ENCODE results near the gene PPTC7. TPM values are rescaled to one million over a fixed set of nuclear protein-coding genes. Genes with fewer than 3 reads are reported as not detected.

The PPTC7 gene
- total RNA-seq, 1 experiment from 2014 or later = 27.8 TPM

DNA sequence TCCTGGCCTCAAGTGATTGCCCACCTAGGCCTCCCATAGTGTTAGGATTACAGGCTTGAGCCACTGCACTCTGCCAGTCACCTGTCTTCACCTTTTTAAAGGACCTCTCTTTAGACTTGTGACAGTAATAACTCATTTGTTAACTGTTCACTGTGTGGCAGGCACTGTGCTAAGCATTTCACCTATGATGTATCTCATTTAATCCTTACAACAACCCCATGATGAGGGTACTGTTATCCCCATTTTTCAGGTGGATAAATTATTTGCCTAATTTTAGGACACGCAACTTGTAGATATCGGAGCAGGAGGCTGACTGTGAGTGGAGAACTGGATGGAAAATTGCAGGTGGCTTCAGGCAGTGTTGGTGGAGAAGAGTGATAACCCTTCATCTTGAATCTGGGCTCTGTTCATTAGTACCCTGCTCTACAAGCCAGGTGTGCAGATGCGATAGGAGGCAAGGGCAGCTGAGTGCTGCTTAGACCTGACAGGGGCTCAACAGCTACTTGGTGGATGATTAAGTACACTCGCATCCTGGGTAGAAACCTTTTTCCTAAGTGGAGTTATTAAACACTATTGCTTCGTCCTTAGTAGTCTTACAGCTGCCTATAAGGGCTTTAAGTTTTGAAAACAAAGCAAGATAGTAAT is 33.5 kb upstream of the PPTC7 start:
- H3K9me3 Mint-ChIP-seq (ENCODE audit: low read depth, unreplicated experiment) = no peaks in the 10 kb centered on the region
- no peaks in the 10 kb centered on the region for H3K27me3 Mint-ChIP-seq (ENCODE audit: unreplicated experiment)
- BruUV-seq (replicated peaks) = no TSS peak
- peaks cover 10% of the 10 kb centered on the region for H3K4me1 Mint-ChIP-seq (ENCODE audit: low read depth, unreplicated experiment)
- intact Hi-C loops (cut with micrococcal nuclease; ENCODE audit: unreplicated experiment) = loop anchor here (5.0 kb wide), 1 partner anchor 81 kb away; no protein-coding TSS in a partner anchor
- no peak overlapping the region for H3K4me3 Mint-ChIP-seq (ENCODE audit: low read depth, unreplicated experiment)
- TF ChIP-seq, protein P1, sequence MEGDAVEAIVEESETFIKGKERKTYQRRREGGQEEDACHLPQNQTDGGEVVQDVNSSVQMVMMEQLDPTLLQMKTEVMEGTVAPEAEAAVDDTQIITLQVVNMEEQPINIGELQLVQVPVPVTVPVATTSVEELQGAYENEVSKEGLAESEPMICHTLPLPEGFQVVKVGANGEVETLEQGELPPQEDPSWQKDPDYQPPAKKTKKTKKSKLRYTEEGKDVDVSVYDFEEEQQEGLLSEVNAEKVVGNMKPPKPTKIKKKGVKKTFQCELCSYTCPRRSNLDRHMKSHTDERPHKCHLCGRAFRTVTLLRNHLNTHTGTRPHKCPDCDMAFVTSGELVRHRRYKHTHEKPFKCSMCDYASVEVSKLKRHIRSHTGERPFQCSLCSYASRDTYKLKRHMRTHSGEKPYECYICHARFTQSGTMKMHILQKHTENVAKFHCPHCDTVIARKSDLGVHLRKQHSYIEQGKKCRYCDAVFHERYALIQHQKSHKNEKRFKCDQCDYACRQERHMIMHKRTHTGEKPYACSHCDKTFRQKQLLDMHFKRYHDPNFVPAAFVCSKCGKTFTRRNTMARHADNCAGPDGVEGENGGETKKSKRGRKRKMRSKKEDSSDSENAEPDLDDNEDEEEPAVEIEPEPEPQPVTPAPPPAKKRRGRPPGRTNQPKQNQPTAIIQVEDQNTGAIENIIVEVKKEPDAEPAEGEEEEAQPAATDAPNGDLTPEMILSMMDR (IDR thresholded peaks at IDR 0.05; ENCODE audit: unreplicated experiment) = no peak
- H3K27ac Mint-ChIP-seq (ENCODE audit: unreplicated experiment) = no peak overlapping the region
- H3K36me3 Mint-ChIP-seq (ENCODE audit: insufficient read depth, unreplicated experiment) = peaks cover 11% of the 10 kb centered on the region
- CTCF ChIA-PET = no interaction called here
- no peak for DNase-seq

DNA sequence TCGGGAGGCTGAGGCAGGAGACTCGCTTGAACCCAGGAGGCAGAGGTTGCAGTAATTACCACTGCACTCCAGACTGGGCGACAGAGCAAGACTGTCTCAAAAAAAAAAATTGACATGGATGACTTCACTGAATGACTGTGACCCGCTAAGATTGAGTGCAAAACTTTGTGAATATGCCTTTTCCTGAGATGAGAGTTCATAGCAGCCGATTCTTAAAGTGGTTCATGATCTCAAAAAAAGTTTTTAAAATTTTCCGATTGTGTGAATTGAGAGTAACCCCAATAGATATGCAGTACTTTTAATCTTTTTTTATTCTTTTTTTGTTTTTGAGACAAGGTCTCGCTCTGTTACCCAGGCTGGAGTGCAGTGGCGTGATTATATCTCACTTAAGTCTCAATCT is 32.1 kb upstream of the PPTC7 start:
- H3K27ac Mint-ChIP-seq (ENCODE audit: unreplicated experiment) = no peak overlapping the region
- peaks cover 11% of the 10 kb centered on the region for H3K36me3 Mint-ChIP-seq (ENCODE audit: insufficient read depth, unreplicated experiment)
- TF ChIP-seq, protein P1 (IDR thresholded peaks at IDR 0.05; ENCODE audit: unreplicated experiment) = no peak
- H3K9me3 Mint-ChIP-seq (ENCODE audit: low read depth, unreplicated experiment) = no peaks in the 10 kb centered on the region
- intact Hi-C loops (cut with micrococcal nuclease; ENCODE audit: unreplicated experiment) = loop anchor here (5.0 kb wide), 1 partner anchor 82 kb away; no protein-coding TSS in a partner anchor
- no peak for DNase-seq
- no peaks in the 10 kb centered on the region for H3K27me3 Mint-ChIP-seq (ENCODE audit: unreplicated experiment)
- peaks cover 10% of the 10 kb centered on the region for H3K4me1 Mint-ChIP-seq (ENCODE audit: low read depth, unreplicated experiment)
- CTCF ChIA-PET = no interaction called here
- H3K4me3 Mint-ChIP-seq (ENCODE audit: low read depth, unreplicated experiment) = no peak overlapping the region
- BruUV-seq (replicated peaks) = no TSS peak

DNA sequence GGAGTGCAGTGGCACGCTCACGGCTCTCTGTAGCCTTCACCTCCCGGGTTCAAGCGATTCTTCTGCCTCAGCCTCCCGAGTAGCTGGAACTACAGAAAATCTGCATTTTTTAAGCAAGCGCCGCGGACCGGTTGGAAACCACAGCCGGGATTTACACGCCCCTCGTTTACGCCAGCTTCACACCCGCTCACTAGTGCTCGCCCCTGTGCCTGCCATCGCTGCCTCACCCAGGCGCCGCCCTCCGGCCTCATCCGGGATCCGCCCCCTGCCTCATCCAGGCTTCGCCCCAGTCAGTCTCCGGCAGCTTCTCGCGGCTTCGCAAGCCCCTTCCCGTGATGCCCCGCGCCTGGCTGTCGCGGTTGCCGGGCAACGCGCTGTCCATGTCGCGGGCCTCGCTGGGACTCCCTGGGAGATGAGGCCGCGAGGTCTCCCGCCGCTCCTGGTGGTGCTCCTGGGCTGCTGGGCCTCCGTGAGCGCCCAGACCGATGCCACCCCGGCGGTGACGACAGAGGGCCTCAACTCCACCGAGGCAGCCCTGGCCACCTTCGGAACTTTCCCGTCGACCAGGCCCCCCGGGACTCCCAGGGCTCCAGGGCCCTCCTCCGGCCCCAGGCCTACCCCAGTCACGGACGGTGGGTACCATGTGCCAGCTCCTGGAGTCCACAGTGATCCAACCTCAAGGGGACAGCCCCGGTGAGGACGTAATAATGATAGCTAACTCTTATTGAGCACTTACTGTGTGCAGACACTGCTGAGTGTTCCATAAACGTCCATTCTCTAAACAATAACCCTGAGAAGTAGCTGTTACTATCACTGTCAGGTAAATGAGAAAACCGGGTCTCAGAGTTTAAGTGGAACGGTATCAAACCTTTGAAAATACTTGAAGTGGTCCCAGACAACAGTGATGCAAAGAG is 30.9 kb upstream of the PPTC7 start, which contains the start of gene TCTN1:
Gene TCTN1 (plus strand): TSS at position 359 of the 914 bp plus-strand sequence. CDS start 54 bp downstream, at position 413.
- CTCF ChIA-PET = interaction anchor here (0.5 to 1.4 kb wide), 7 partner anchors 12 to 250 kb away, joined by 3 to 13 read pairs (median 3); partner anchors contain the start of gene ARPC3
- Mint-ChIP-seq H3K4me1 (ENCODE audit: low read depth, unreplicated experiment) (peaks cover 10% of the 10 kb centered on the region), H3K27me3 (ENCODE audit: unreplicated experiment) (no peaks in the 10 kb centered on the region), H3K36me3 (ENCODE audit: insufficient read depth, unreplicated experiment) (peaks cover 11% of the 10 kb centered on the region), H3K9me3 (ENCODE audit: low read depth, unreplicated experiment) (no peaks in the 10 kb centered on the region), H3K27ac (ENCODE audit: unreplicated experiment) (peak within 1 kb of the TSS; percentile 42), H3K4me3 (ENCODE audit: low read depth, unreplicated experiment) (peak within 1 kb of the TSS; percentile 82)
- BruUV-seq (replicated peaks) = no TSS peak
- intact Hi-C loops (cut with micrococcal nuclease; ENCODE audit: unreplicated experiment) = no loop called here
- TF ChIP-seq, protein P1 (IDR thresholded peaks at IDR 0.05; ENCODE audit: unreplicated experiment) = no peak
- DNase-seq = peak; percentile 99

DNA sequence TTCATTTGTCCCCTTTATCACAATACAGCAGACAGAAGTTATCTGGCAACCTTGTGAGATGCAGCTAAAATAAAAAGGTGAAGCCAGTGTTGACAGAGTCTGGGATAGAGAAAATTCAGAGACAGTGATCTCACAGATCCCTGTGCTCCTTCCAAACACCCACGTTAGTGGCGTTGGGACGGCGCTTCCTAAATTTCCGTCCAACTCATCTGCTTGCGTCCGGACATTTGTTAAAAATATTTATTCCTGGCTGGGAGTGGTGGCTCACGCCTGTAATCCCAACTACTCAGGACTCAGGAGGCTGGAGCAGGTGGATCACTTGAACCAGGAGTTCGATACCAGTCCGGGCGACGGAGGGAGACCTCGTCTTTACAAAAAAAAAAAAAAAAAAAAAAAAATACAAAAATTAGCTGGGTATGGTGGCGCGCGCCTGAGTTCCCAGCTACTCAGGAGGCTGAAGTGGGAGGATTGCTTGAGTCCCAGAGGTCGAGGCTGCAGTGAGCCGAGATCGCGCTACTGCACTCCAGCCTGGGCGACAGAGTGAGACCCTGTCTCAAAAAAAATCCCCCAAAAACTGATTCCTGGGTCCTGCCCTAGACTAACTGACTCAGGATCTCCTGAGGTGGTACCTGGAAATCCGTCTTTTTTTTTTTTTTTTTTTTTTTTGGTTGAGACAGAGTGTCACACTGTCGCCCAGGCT is 30.1 kb upstream of the PPTC7 start:
- BruUV-seq (replicated peaks) = no TSS peak
- no peak for DNase-seq
- TF ChIP-seq, protein P1 (IDR thresholded peaks at IDR 0.05; ENCODE audit: unreplicated experiment) = no peak
- CTCF ChIA-PET = interaction anchor here (0.5 to 1.4 kb wide), 7 partner anchors 11 to 251 kb away, joined by 3 to 13 read pairs (median 3); partner anchors contain the start of gene ARPC3
- peak overlapping the region; percentile 82 for H3K4me3 Mint-ChIP-seq (ENCODE audit: low read depth, unreplicated experiment)
- H3K27me3 Mint-ChIP-seq (ENCODE audit: unreplicated experiment) = no peaks in the 10 kb centered on the region
- H3K36me3 Mint-ChIP-seq (ENCODE audit: insufficient read depth, unreplicated experiment) = peaks cover 11% of the 10 kb centered on the region
- intact Hi-C loops (cut with micrococcal nuclease; ENCODE audit: unreplicated experiment) = no loop called here
- peaks cover 10% of the 10 kb centered on the region for H3K4me1 Mint-ChIP-seq (ENCODE audit: low read depth, unreplicated experiment)
- H3K27ac Mint-ChIP-seq (ENCODE audit: unreplicated experiment) = no peak overlapping the region
- no peaks in the 10 kb centered on the region for H3K9me3 Mint-ChIP-seq (ENCODE audit: low read depth, unreplicated experiment)
